GM21723 (cell line): ENCODE results near the gene APOA1.

Source experiments
- ATAC-seq: cut with Tn5 transposase; IDR thresholded peaks from one replicate; pipeline ENCODE4 v1.9.1; 2021; ENCODE audit warnings: mild to moderate bottlenecking, moderate library complexity; ENCODE audit not compliant: unreplicated experiment

Gene APOA1

GRCh38 chr11:116837231-116838091 lies at the start of gene APOA1:
APOA1 (minus strand) TSS chr11:116837622; CDS start chr11:116837387, 235 bp downstream.
- ATAC-seq, result no peak

GRCh38 chr11:116885951-116886655 lies 48.7 kb upstream of the APOA1 start:
- no peak for ATAC-seq

- no peak for ATAC-seq
These were observed 45.0 kb upstream of the APOA1 start for GRCh38 chr11:116882386-116882785.

- no peak for ATAC-seq
These were observed 43.7 kb upstream of the APOA1 start for GRCh38 chr11:116881143-116881542.

GRCh38 chr11:116879800-116880625 lies 42.6 kb upstream of the APOA1 start:
- no peak for ATAC-seq

- ATAC-seq, result no peak
These were observed 39.2 kb upstream of the APOA1 start for GRCh38 chr11:116876656-116877055.

- ATAC-seq, result no peak
These were observed 37.8 kb upstream of the APOA1 start for GRCh38 chr11:116875194-116875593.

GRCh38 chr11:116874251-116874650 lies 36.8 kb upstream of the APOA1 start:
- ATAC-seq, result no peak

GRCh38 chr11:116873381-116873780 lies 36.0 kb upstream of the APOA1 start:
- ATAC-seq, result no peak

GRCh38 chr11:116871248-116871647 lies 33.8 kb upstream of the APOA1 start:
- no peak for ATAC-seq

GRCh38 chr11:116870054-116870453 lies 32.6 kb upstream of the APOA1 start:
- no peak for ATAC-seq

GRCh38 chr11:116869610-116870009 lies 32.2 kb upstream of the APOA1 start:
- ATAC-seq, result no peak

GRCh38 chr11:116868066-116868465 lies 30.6 kb upstream of the APOA1 start:
- no peak for ATAC-seq

GRCh38 chr11:116867619-116868018 lies 30.2 kb upstream of the APOA1 start:
- ATAC-seq, result no peak

GRCh38 chr11:116866804-116867455 lies 29.5 kb upstream of the APOA1 start:
- no peak for ATAC-seq

- no peak for ATAC-seq
These were observed 28.3 kb upstream of the APOA1 start for GRCh38 chr11:116865696-116866095.

- ATAC-seq, result no peak
These were observed 27.1 kb upstream of the APOA1 start for GRCh38 chr11:116864531-116864930.

GRCh38 chr11:116862951-116863350 lies 25.5 kb upstream of the APOA1 start:
- no peak for ATAC-seq

GRCh38 chr11:116862185-116862584 lies 24.8 kb upstream of the APOA1 start:
- ATAC-seq, result no peak

- no peak for ATAC-seq
These were observed 24.1 kb upstream of the APOA1 start for GRCh38 chr11:116861539-116861938.

GRCh38 chr11:116860303-116860702 lies 22.9 kb upstream of the APOA1 start:
- no peak for ATAC-seq
